ENCODE data around the gene SLC23A2.

GRCh38 chr20:5030348-5031205 is 29.3 kb upstream of the SLC23A2 start:
- no peak for TF ChIP-seq CTCF (IDR thresholded peaks at IDR 0.05; ENCODE audit: poor library complexity, severe bottlenecking)
- TF ChIP-seq POLR2AphosphoS5 (IDR thresholded peaks at IDR 0.05): no peak
- no peak for TF ChIP-seq REST (IDR thresholded peaks at IDR 0.05; ENCODE audit: borderline replicate concordance)
- TF ChIP-seq SMC3 (conservative IDR thresholded peaks at IDR 0.05; ENCODE audit: poor library complexity): no peak
- TF ChIP-seq EZH2 (IDR thresholded peaks at IDR 0.05; ENCODE audit: borderline replicate concordance, insufficient read depth, low read length, poor library complexity, severe bottlenecking): no peak
- no peak for TF ChIP-seq EP300 (conservative IDR thresholded peaks at IDR 0.05; ENCODE audit: poor library complexity, severe bottlenecking)
- no peak for TF ChIP-seq TAF1 (IDR thresholded peaks at IDR 0.05; ENCODE audit: low read depth)

Measured in neural cell (in vitro differentiated cells).